GM12878 (cell line): ENCODE measurements around the gene FN1. TPM values are rescaled to one million over a fixed set of nuclear protein-coding genes. Genes with fewer than 3 reads are reported as not detected.

ENCODE experiments used
- ATAC-seq: fragments of 200-7000 bp; cut with Tn5 transposase; 3 replicates; pipeline ENCODE4 v1.9.1; 2020; ENCODE audit warnings: mild to moderate bottlenecking, moderate library complexity
- BruUV-seq: library from RNA; stranded (reverse); fragments of 400-500 nt; replicated peaks from 2 replicates; lab custom pipeline; 2021; lab: Mats Ljungman, UMichigan
- CTCF ChIA-PET: fragments of 300-600 bp; sonication (Branson Sonifier 250); formaldehyde crosslinking; extraction: SDS; loops from one replicate; lab custom pipeline; 2021; ENCODE audit warnings: inconsistent platforms; lab: Yijun Ruan, JAX
- POLR2A ChIA-PET: fragments of 350-600 bp; formaldehyde crosslinking; extraction: SDS; loops from one replicate; lab custom pipeline; 2021; ENCODE audit warnings: inconsistent platforms; lab: Charles Lee
- RAD21 ChIA-PET: fragments of 300-600 bp; sonication (Branson Sonifier 250); formaldehyde crosslinking; loops from one replicate; lab custom pipeline; 2023; ENCODE audit warnings: antibody characterized with exemption; ENCODE audit not compliant: unreplicated experiment; lab: Charles Lee
- SMC1A ChIA-PET: fragments of 300-600 bp; sonication (Branson Sonifier 250); formaldehyde crosslinking; loops from one replicate; lab custom pipeline; 2023; ENCODE audit not compliant: unreplicated experiment, uncharacterized antibody; lab: Charles Lee
- DNase-seq: peaks from one replicate; pipeline ENCODE4 v3.0.0-alpha.2; 2011; ENCODE audit warnings: low read depth, low spot score
- FAIRE-seq: peaks from 3 replicates; lab custom pipeline; 2011; peaks lifted over from hg19 to GRCh38; lab: Jason Lieb, UNC
- H2AFZ ChIP-seq: 2 replicates; pipeline ENCODE4 v1.6.0; 2011; ENCODE audit warnings: low read depth, low read length, control low read depth; ENCODE audit not compliant: control insufficient read depth
- H3K27ac ChIP-seq: 2 replicates; pipeline ENCODE4 v1.5.1; 2011; ENCODE audit warnings: control low read depth; ENCODE audit not compliant: control insufficient read depth, insufficient read depth
- H3K27me3 ChIP-seq, 2 experiments: replicated peaks in 1 of 2; 2 replicates each; pipeline versions ENCODE4 v1.6.0 to v1.6.1; 2011; ENCODE audit warnings: low read length in 1 of 2; ENCODE audit not compliant: control insufficient read depth in 2 of 2, insufficient read depth in 2 of 2
- H3K36me3 ChIP-seq, 2 experiments: 2 replicates each; pipeline ENCODE4 v1.5.1; 2011; ENCODE audit warnings: low read length in 1 of 2; ENCODE audit not compliant: control insufficient read depth in 2 of 2, insufficient read depth in 2 of 2
- H3K4me1 ChIP-seq: 2 replicates; pipeline ENCODE4 v1.6.1; 2011; ENCODE audit warnings: mild to moderate bottlenecking, low read length, moderate library complexity, mixed read lengths; ENCODE audit not compliant: control insufficient read depth, insufficient read depth
- H3K4me2 ChIP-seq: 2 replicates; pipeline ENCODE4 v1.6.0; 2011; ENCODE audit warnings: control low read depth; ENCODE audit not compliant: control insufficient read depth, insufficient read depth
- H3K4me3 ChIP-seq: fragments of 200-600 bp; sonication (generic); 2 replicates; pipeline ENCODE4 v1.5.1; 2016
- H3K79me2 ChIP-seq: 2 replicates; pipeline ENCODE4 v1.6.0; 2011; ENCODE audit warnings: low read length; ENCODE audit not compliant: control insufficient read depth, insufficient read depth
- H3K9ac ChIP-seq: 2 replicates; pipeline ENCODE4 v1.8.0; 2011; ENCODE audit warnings: low read length, control low read depth, mixed read lengths; ENCODE audit not compliant: control insufficient read depth, insufficient read depth
- H3K9me3 ChIP-seq: replicated peaks from 3 replicates; pipeline ENCODE4 v1.5.1; 2011; ENCODE audit warnings: mild to moderate bottlenecking, low read length; ENCODE audit not compliant: control insufficient read depth, insufficient read depth
- H4K20me1 ChIP-seq: 2 replicates; pipeline ENCODE4 v1.6.0; 2011; ENCODE audit not compliant: control insufficient read depth, insufficient read depth
- ATF7 ChIP-seq: fragments of 450-650 bp; IDR thresholded peaks from 2 replicates; pipeline ENCODE4 v1.6.1; 2016; ENCODE audit warnings: low read depth, mild to moderate bottlenecking
- CHD2 ChIP-seq: IDR thresholded peaks from 2 replicates; pipeline ENCODE4 v1.6.1; 2011; ENCODE audit warnings: low read depth, low read length, improper control_type of control experiment, borderline replicate concordance
- GABPA ChIP-seq: IDR thresholded peaks from 2 replicates; pipeline ENCODE4 v1.6.1; 2014; ENCODE audit warnings: antibody characterized with exemption, low read depth, mild to moderate bottlenecking, inconsistent platforms
- HDAC6 ChIP-seq: fragments of 200-600 bp; sonication (generic); IDR thresholded peaks from one replicate; pipeline ENCODE4 v1.8.0; 2017; ENCODE audit warnings: antibody characterized with exemption; ENCODE audit not compliant: unreplicated experiment
- PAX8 ChIP-seq: fragments of 450-650 bp; IDR thresholded peaks from 2 replicates; pipeline ENCODE4 v1.6.1; 2017; ENCODE audit warnings: mild to moderate bottlenecking, moderate library complexity
- RAD51 ChIP-seq: fragments of 450-650 bp; IDR thresholded peaks from 2 replicates; pipeline ENCODE4 v1.6.1; 2016; ENCODE audit warnings: moderate library complexity, mild to moderate bottlenecking, inconsistent platforms
- STAT3 ChIP-seq: IDR thresholded peaks from 2 replicates; pipeline ENCODE4 v1.6.1; 2011; ENCODE audit warnings: low read depth, low read length, improper control_type of control experiment
- SUPT20H ChIP-seq: IDR thresholded peaks from 2 replicates; pipeline ENCODE4 v1.6.1; 2011; ENCODE audit warnings: low read depth, mild to moderate bottlenecking, low read length, moderate library complexity, borderline replicate concordance; ENCODE audit not compliant: control insufficient read depth
- TCF12 ChIP-seq: IDR thresholded peaks from 2 replicates; pipeline ENCODE4 v1.6.1; 2011; ENCODE audit warnings: low read depth, mild to moderate bottlenecking, low read length
- TCF3 ChIP-seq: IDR thresholded peaks from 2 replicates; pipeline ENCODE4 v1.6.1; 2012; ENCODE audit warnings: low read depth, mild to moderate bottlenecking, low read length, borderline replicate concordance; ENCODE audit not compliant: insufficient read depth
- YY1 ChIP-seq: IDR thresholded peaks from 2 replicates; pipeline ENCODE4 v1.6.1; 2011; ENCODE audit warnings: low read depth, mild to moderate bottlenecking, low read length
- ZNF592 ChIP-seq: fragments of 450-650 bp; IDR thresholded peaks from 2 replicates; pipeline ENCODE4 v1.6.1; 2017; ENCODE audit warnings: mild to moderate bottlenecking, moderate library complexity
- WGBS: methylation state at CpG from one replicate; pipeline ENCODE4 v1.1.6; 2016; ENCODE audit warnings: low lambda C conversion rate; ENCODE audit not compliant: insufficient replicate concordance, insufficient coverage; ENCODE audit errors: missing lambda C conversion rate; 5-methylcytosine and 5-hydroxymethylcytosine counted together
- in situ Hi-C: fragments of 300-500 bp; cut with MboI; formaldehyde crosslinking; loops from 9 replicates; pipeline ENCODE4 v1.14.3; 2018; ENCODE audit warnings: mixed read lengths
- intact Hi-C: fragments of 100-400 bp; cut with micrococcal nuclease; formaldehyde crosslinking; loops from one replicate; pipeline ENCODE4 v1.14.2; 2022; ENCODE audit not compliant: unreplicated experiment
- polyA plus RNA-seq, 11 experiments: library from polyadenylated mRNA; depleted of rRNA in 4 of 11; unstranded in 6 of 11; stranded (reverse) in 5 of 11; fragments of >200 nt; fragmentation: Nextera tagmentation in 4 of 11; fragmentation: Illumina TruSeq in 1 of 11; extraction: Ambion mirVana in 4 of 11; extraction: Trizol in 1 of 11; gene quantifications; 1 replicate in 1 of 11; 2 replicates in 10 of 11; pipeline versions ENCODE4 v1.2.1 to v1.2.3, GENCODE V29; 2011 to 2016; ENCODE audit warnings: inconsistent platforms in 2 of 11, missing spikeins in 2 of 11, low read depth in 1 of 11
- total RNA-seq, 4 experiments: library from RNA; depleted of rRNA in 3 of 4; stranded (reverse); fragments of >200 nt in 3 of 4; fragmentation: Illumina TruSeq in 1 of 4; extraction: Trizol in 1 of 4; gene quantifications; 2 replicates each; pipeline versions ENCODE4 v1.2.1 to v1.2.3, GENCODE V29; 2013 to 2021
- TF ChIP-seq, protein P1 (sequence below): fragments of 450-650 bp; IDR thresholded peaks from 2 replicates; pipeline ENCODE4 v1.6.1; 2017; ENCODE audit warnings: antibody characterized with exemption, mild to moderate bottlenecking, moderate library complexity
- TF ChIP-seq, protein P2 (sequence below): fragments of 450-650 bp; IDR thresholded peaks from 2 replicates; pipeline ENCODE4 v1.6.1; 2016; ENCODE audit warnings: mild to moderate bottlenecking

Gene FN1
- total and polyA plus RNA-seq, 10 of the 15 experiments (the other 5 are each of a cell fraction or from before 2014, with no cell fraction given), result 0.60 to 9.4 (median 1.5) TPM

DNA sequence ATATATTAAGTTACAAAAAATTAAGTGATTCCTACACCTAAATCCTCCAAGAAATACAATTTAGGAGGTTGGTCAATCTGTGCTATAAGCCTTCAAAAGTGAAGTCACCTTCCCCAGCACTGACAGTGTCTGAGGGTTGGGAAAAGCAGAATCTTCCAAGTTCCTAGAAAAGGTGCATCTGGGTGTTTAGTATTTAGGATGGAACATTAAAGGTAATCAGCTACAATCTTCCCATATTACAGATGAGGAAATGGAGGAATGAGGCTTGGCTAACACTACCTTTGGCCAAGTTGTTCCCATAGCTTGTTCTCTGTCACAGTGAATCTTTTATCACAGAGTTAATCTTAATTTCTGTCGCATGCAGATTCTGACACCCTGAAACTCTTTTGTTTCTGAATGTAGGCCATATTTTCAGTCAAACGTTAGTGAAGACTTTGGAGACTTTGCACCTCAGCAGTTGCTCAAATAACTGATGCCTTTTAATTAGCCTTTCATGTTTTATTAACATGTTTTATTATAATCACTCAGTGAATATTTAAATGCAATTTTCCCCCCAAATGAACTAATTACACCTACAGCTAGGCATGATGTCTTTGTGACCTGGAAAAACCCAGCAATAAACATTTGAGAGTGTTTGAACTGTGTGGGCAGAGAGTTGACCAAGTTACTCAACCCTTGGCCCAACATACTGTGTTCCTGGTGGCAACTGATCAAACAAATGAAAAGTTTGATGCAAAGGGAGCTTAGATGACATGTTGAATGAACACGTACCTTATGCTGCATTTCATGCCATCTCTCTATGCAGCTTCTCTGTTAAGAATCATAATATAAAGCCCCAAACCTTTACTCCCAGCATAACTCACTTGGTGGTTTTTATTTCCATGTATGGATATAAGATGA is 17.6 kb downstream of the FN1 start:
- 24% methylated on average over 3 of the region's 3 CpGs for WGBS
- FAIRE-seq, result no peak
- intact Hi-C loops (no loop called here), in situ Hi-C loops (no loop called here)
- Histone ChIP-seq H3K9me3 (no peaks in the 10 kb centered on the region), H3K4me2 (no peak overlapping the region), H3K4me1 (no peaks in the 10 kb centered on the region), H3K79me2 (no peaks in the 10 kb centered on the region), H3K9ac (no peak overlapping the region), H3K27me3 (0 out of 4 replicates have a peak, but pooled peaks cover 0 to 2% of the 10 kb centered on the region in 2 experiments), H3K36me3 (no peaks in the 10 kb centered on the region), H3K4me3 (no peak overlapping the region), H4K20me1 (no peaks in the 10 kb centered on the region), H2AFZ (no peak overlapping the region), H3K27ac (no peak overlapping the region)
- POLR2A ChIA-PET, result interaction anchor here (1.1 kb wide), 1 partner anchor 11 kb away, joined by 3 read pairs; no protein-coding TSS in a partner anchor
- no peak for DNase-seq
- RAD21 ChIA-PET, result no interaction called here
- SMC1A ChIA-PET, result interaction anchor here (1.0 to 1.5 kb wide), 4 partner anchors 11 to 510 kb away, joined by 3 to 4 read pairs (median 4); no protein-coding TSS in a partner anchor
- no TSS peak for BruUV-seq
- ATAC-seq, result no peak
- CTCF ChIA-PET, result no interaction called here
- TF ChIP-seq SUPT20H (no peak), ZNF592 (no peak), ATF7 (no peak), YY1 (no peak), HDAC6 (no peak), STAT3 (no peak), CHD2 (no peak), PAX8 (no peak), TCF3 (no peak), TCF12 (no peak), RAD51 (no peak), GABPA (no peak)
- TF ChIP-seq, protein P1, sequence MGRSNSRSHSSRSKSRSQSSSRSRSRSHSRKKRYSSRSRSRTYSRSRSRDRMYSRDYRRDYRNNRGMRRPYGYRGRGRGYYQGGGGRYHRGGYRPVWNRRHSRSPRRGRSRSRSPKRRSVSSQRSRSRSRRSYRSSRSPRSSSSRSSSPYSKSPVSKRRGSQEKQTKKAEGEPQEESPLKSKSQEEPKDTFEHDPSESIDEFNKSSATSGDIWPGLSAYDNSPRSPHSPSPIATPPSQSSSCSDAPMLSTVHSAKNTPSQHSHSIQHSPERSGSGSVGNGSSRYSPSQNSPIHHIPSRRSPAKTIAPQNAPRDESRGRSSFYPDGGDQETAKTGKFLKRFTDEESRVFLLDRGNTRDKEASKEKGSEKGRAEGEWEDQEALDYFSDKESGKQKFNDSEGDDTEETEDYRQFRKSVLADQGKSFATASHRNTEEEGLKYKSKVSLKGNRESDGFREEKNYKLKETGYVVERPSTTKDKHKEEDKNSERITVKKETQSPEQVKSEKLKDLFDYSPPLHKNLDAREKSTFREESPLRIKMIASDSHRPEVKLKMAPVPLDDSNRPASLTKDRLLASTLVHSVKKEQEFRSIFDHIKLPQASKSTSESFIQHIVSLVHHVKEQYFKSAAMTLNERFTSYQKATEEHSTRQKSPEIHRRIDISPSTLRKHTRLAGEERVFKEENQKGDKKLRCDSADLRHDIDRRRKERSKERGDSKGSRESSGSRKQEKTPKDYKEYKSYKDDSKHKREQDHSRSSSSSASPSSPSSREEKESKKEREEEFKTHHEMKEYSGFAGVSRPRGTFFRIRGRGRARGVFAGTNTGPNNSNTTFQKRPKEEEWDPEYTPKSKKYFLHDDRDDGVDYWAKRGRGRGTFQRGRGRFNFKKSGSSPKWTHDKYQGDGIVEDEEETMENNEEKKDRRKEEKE, result no peak
- TF ChIP-seq, protein P2, sequence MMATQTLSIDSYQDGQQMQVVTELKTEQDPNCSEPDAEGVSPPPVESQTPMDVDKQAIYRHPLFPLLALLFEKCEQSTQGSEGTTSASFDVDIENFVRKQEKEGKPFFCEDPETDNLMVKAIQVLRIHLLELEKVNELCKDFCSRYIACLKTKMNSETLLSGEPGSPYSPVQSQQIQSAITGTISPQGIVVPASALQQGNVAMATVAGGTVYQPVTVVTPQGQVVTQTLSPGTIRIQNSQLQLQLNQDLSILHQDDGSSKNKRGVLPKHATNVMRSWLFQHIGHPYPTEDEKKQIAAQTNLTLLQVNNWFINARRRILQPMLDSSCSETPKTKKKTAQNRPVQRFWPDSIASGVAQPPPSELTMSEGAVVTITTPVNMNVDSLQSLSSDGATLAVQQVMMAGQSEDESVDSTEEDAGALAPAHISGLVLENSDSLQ, result no peak
